GM19025 (cell line): ENCODE results near the gene SPATA16.
"Not testable (repeated sequence)": the region's sequence is repeated elsewhere in the genome, so short reads cannot be mapped to it uniquely, and the experiment has no call there.

Experiments
- ATAC-seq: cut with Tn5 transposase; IDR thresholded peaks from one replicate; pipeline ENCODE4 v1.9.1; 2021; ENCODE audit warnings: mild to moderate bottlenecking, low read depth, moderate library complexity; ENCODE audit not compliant: unreplicated experiment

The SPATA16 gene

GRCh38 chr3:173140986-173141385, at the start of gene SPATA16:
Gene SPATA16 (minus strand): TSS chr3:173141235. CDS start chr3:173117731, 23,504 bp downstream.
- ATAC-seq = no peak

- not testable (repeated sequence) for ATAC-seq
These were observed 42.0 kb upstream of the SPATA16 start for GRCh38 chr3:173183022-173183421.

- no peak for ATAC-seq
These were observed 32.6 kb upstream of the SPATA16 start for GRCh38 chr3:173173652-173174051.

- not testable (repeated sequence) for ATAC-seq
These were observed 18.1 kb upstream of the SPATA16 start for GRCh38 chr3:173159139-173159538.

- not testable (repeated sequence) for ATAC-seq
These were observed 15.5 kb upstream of the SPATA16 start for GRCh38 chr3:173156533-173156932.

GRCh38 chr3:173153631-173154030, 12.6 kb upstream of the SPATA16 start:
- ATAC-seq = no peak

GRCh38 chr3:173139420-173139819, 1.6 kb downstream of the SPATA16 start:
- no peak for ATAC-seq

GRCh38 chr3:173138026-173138425, 3.0 kb downstream of the SPATA16 start:
- no peak for ATAC-seq

- no peak for ATAC-seq
These were observed 6.0 kb downstream of the SPATA16 start for GRCh38 chr3:173135059-173135458.

GRCh38 chr3:173128633-173129032, 12.4 kb downstream of the SPATA16 start:
- no peak for ATAC-seq

GRCh38 chr3:173111321-173111720, 29.7 kb downstream of the SPATA16 start:
- no peak for ATAC-seq

- no peak for ATAC-seq
These were observed 31.9 kb downstream of the SPATA16 start for GRCh38 chr3:173109143-173109542.

GRCh38 chr3:173103469-173103868, 37.6 kb downstream of the SPATA16 start:
- no peak for ATAC-seq

- no peak for ATAC-seq
These were observed 42.1 kb downstream of the SPATA16 start for GRCh38 chr3:173098959-173099358.

- ATAC-seq = no peak
These were observed 43.8 kb downstream of the SPATA16 start for GRCh38 chr3:173096994-173097785.

GRCh38 chr3:173096140-173096539, 44.9 kb downstream of the SPATA16 start:
- ATAC-seq = no peak

GRCh38 chr3:173092038-173092437, 49.0 kb downstream of the SPATA16 start:
- ATAC-seq = no peak

- no peak for ATAC-seq
These were observed 50.5 kb downstream of the SPATA16 start for GRCh38 chr3:173090492-173090891.

GRCh38 chr3:173089283-173089682, 51.8 kb downstream of the SPATA16 start:
- no peak for ATAC-seq

GRCh38 chr3:173078525-173078924, 62.5 kb downstream of the SPATA16 start:
- no peak for ATAC-seq

- no peak for ATAC-seq
These were observed 74.7 kb downstream of the SPATA16 start for GRCh38 chr3:173066044-173067004.
